ENCODE results near the gene UBR2.
"Not testable (repeated sequence)": the region's sequence is repeated elsewhere in the genome, so short reads cannot be mapped to it uniquely, and the experiment has no call there.

UBR2 gene

DNA sequence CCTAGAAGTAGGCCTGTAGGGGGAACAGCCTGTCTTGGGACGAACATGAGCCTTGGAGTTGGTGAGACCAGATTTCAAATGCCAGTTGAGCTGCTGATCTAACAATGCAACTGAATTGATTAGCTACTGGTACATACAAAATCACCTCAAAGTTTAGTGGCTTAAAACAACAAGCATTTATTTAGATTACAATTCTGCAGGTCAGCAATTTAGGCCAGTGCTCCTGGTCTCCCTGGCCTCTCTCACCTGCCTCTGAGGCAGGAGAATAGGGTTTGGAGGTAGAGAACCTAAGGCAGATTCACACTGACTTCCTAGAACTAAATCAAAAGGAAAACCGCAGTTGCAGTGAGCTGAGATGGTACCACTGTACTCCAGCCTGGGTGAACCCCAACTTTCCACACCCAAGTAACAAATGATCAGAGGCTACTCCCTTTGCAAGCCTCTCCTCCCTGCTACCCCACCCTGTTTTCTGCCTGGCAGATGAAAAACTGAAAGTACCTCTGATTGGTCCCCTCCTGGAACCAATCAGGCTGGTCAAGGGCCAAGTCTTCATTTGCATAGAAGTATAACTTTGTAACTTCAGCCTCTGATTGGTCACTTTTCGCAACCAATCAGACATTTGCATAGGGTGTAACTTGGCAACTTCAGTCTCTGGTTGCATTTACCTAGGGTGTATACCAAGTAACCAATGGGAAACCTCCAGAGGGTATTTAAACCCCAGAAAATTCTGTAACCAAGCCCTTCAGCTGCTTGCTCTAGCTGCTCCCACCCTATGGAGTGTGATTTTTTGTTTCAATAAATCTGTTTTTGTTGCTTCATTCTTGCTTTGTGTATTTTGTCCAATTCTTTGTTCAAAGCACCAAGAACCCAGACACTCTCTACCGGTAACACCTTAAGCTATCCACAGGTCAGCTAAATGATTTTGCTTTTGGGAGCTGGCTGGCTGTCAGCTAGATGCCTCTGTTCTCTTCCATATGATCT, 8.1 kb upstream of the UBR2 start:
- DNase-seq (ENCODE audit: extremely low read depth, insufficient read length) = no peak

DNA sequence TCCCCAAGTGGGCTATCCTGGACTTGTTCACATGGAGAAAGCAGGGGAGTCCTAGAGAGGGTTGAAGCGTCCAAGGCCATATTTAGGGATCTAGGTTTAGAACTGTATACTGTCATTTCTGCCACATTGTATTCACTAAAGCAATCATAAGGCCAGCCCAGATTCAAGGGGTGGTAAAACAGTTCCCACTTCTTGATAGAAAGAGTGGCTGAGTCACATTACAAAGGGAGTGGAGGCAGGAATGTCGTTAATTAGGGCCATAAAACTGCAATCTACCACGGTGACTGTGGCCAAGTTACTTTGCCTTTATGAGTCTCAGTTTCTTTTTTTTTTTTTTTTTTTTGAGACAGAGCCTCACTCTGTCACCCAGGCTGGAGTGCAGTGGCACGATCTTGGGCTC, 7.4 kb upstream of the UBR2 start:
- Histone ChIP-seq H3K27me3 (replicated peaks; ENCODE audit: control insufficient read depth, insufficient read depth, low read length) (no peaks in the 10 kb centered on the region), H3K4me3 (replicated peaks; ENCODE audit: low read depth, low read length) (no peak overlapping the region), H3K36me3 (ENCODE audit: control insufficient read depth, insufficient read depth, low read length) (no peaks in the 10 kb centered on the region)
- DNase-seq (ENCODE audit: extremely low read depth, insufficient read length) = no peak
- TF ChIP-seq, protein P1, sequence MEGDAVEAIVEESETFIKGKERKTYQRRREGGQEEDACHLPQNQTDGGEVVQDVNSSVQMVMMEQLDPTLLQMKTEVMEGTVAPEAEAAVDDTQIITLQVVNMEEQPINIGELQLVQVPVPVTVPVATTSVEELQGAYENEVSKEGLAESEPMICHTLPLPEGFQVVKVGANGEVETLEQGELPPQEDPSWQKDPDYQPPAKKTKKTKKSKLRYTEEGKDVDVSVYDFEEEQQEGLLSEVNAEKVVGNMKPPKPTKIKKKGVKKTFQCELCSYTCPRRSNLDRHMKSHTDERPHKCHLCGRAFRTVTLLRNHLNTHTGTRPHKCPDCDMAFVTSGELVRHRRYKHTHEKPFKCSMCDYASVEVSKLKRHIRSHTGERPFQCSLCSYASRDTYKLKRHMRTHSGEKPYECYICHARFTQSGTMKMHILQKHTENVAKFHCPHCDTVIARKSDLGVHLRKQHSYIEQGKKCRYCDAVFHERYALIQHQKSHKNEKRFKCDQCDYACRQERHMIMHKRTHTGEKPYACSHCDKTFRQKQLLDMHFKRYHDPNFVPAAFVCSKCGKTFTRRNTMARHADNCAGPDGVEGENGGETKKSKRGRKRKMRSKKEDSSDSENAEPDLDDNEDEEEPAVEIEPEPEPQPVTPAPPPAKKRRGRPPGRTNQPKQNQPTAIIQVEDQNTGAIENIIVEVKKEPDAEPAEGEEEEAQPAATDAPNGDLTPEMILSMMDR (IDR thresholded peaks at IDR 0.05; ENCODE audit: insufficient read depth, low read length, poor library complexity, severe bottlenecking) = no peak

More for the DNA sequence above, 8.1 kb upstream of the UBR2 start:
- no peaks in the 10 kb centered on the region for H3K36me3 ChIP-seq (ENCODE audit: control insufficient read depth, insufficient read depth, low read length)
- TF ChIP-seq, protein P1 (IDR thresholded peaks at IDR 0.05; ENCODE audit: insufficient read depth, low read length, poor library complexity, severe bottlenecking) = no peak
- H3K27me3 ChIP-seq (replicated peaks; ENCODE audit: control insufficient read depth, insufficient read depth, low read length) = no peaks in the 10 kb centered on the region
- no peak overlapping the region for H3K4me3 ChIP-seq (replicated peaks; ENCODE audit: low read depth, low read length)

DNA sequence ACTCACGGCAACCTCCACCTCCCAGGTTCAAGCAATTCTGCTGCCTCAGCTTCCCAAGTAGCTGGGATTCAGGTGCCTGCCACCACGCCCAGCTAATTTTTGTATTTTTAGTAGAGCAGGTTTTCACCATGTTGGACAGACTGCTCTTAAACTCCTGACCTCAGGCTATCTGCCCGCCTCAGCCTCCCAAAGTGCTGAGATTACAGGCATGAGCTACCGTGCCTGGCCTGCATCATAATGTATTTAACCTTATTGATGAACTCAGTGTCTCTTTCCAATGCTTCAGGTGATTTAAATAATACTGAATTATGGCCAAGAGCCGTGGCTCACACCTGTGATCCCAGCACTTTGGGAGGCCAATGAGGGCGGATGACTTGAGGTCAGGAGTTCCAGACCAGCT, 4.6 kb upstream of the UBR2 start:
- H3K4me3 ChIP-seq (replicated peaks; ENCODE audit: low read depth, low read length); H3K36me3 ChIP-seq (ENCODE audit: control insufficient read depth, insufficient read depth, low read length); H3K27me3 ChIP-seq (replicated peaks; ENCODE audit: control insufficient read depth, insufficient read depth, low read length); DNase-seq (ENCODE audit: extremely low read depth, insufficient read length): not testable (repeated sequence)

DNA sequence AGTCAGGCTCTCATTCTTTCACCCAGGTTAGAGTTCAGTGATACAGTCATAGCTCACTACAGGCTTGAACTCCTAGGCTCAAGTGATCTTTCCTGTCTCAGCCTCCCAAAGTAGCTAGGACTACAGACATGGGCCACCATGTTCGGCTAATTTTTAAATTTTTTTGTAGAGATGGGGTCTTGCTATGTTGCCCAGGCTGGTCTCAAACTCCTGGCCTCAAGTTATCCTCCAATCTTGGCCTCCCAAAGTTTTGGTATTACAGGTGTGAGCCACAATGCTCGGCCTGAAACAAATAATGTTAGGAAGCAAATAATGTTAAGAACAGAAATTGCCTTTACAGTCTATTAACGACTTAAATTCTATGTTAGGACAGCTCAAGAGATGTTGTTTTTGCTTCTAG, 1.8 kb upstream of the UBR2 start:
- TF ChIP-seq, protein P1 (IDR thresholded peaks at IDR 0.05; ENCODE audit: insufficient read depth, low read length, poor library complexity, severe bottlenecking) = no peak

DNA sequence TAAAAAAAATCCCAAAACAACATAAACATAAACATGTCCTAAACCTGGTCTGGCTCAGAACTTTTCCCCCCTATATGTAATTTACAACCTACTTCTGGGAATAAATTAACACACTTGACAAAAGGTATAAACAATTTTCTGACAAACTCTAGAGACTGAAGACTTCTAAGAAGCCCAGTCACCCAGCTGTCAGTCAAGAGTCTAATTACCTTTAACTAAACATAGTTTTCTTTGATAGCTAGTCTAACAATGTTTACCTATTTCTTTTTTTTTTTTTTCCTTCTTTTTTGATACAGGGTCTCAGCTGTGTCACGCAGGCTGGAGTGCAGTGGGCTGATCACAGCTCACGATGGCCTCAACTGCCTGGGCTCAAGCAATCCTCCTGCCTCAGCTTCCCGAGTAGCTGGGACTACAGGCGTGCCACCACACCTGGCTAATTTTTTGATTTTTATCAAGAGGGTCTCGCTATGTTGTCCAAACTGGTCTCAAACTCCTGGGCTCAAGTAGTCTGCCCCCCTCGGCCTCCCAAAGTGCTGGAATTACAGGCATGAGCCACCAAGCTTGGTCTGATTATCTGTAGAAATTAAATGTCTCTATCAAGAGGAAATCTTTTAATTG, 932 bp upstream of the UBR2 start:
- Histone ChIP-seq H3K27me3 (replicated peaks; ENCODE audit: control insufficient read depth, insufficient read depth, low read length) (no peaks in the 10 kb centered on the region), H3K36me3 (ENCODE audit: control insufficient read depth, insufficient read depth, low read length) (no peaks in the 10 kb centered on the region), H3K4me3 (replicated peaks; ENCODE audit: low read depth, low read length) (no peak overlapping the region)
- TF ChIP-seq, protein P1 (IDR thresholded peaks at IDR 0.05; ENCODE audit: insufficient read depth, low read length, poor library complexity, severe bottlenecking) = no peak
- no peak for DNase-seq (ENCODE audit: extremely low read depth, insufficient read length)

More for the DNA sequence above, 1.8 kb upstream of the UBR2 start:
- H3K27me3 ChIP-seq (replicated peaks; ENCODE audit: control insufficient read depth, insufficient read depth, low read length) = no peaks in the 10 kb centered on the region
- DNase-seq (ENCODE audit: extremely low read depth, insufficient read length) = no peak
- H3K36me3 ChIP-seq (ENCODE audit: control insufficient read depth, insufficient read depth, low read length) = no peaks in the 10 kb centered on the region
- H3K4me3 ChIP-seq (replicated peaks; ENCODE audit: low read depth, low read length) = no peak overlapping the region

DNA sequence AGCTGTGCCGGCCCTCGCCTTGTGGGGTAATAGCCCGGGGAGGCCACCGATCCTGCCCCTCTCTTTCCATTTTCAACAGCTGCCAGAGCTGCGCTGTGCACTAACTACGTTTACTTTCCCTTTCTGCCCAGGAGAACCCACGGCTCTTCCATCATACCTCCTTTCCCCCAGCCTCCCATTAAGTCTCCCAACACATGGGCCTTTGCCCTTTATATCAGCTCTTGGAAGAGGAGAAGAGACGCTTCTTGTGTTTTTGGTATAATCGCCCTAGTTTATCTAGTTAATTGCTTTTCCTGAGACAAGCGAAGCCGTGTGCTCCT, 637 bp downstream of the UBR2 start:
- no peak for DNase-seq (ENCODE audit: extremely low read depth, insufficient read length)
- TF ChIP-seq, protein P1 (IDR thresholded peaks at IDR 0.05; ENCODE audit: insufficient read depth, low read length, poor library complexity, severe bottlenecking) = no peak
- peak overlapping the region; percentile 96 for H3K4me3 ChIP-seq (replicated peaks; ENCODE audit: low read depth, low read length)
- no peaks in the 10 kb centered on the region for H3K36me3 ChIP-seq (ENCODE audit: control insufficient read depth, insufficient read depth, low read length)
- no peaks in the 10 kb centered on the region for H3K27me3 ChIP-seq (replicated peaks; ENCODE audit: control insufficient read depth, insufficient read depth, low read length)

Data from GM06990 (cell line).